ENCODE results near the gene MT3. TPM values are rescaled to one million over a fixed set of nuclear protein-coding genes. Genes with fewer than 3 reads are reported as not detected.

Gene MT3
- total and polyA plus RNA-seq, 2 of the 8 experiments (the other 6 are each of a cell fraction or from before 2014, with no cell fraction given), result 0.17 TPM; not detected in 1

- Histone ChIP-seq H3K9me3 (ENCODE audit: insufficient read depth in 2 of 2, low read depth in 1 of 2, low read length in 1 of 2) (no peaks in the 10 kb centered on the region), H4K91ac (replicated peaks; ENCODE audit: insufficient read length, low read length) (no peak overlapping the region), H3K4me1 (replicated peaks in 1 of 4; ENCODE audit: control insufficient read depth in 3 of 4, insufficient read depth in 4 of 4, low read length in 3 of 4) (no peaks in the 10 kb centered on the region), H4K8ac (ENCODE audit: extremely low read depth, insufficient read depth, low read length) (no peak overlapping the region), H4K5ac (ENCODE audit: insufficient read length, low read depth, low read length) (no peak overlapping the region), H3K23ac (ENCODE audit: insufficient read length) (no peak overlapping the region), H2AFZ (ENCODE audit: low read length) (no peak overlapping the region), H2AK5ac (ENCODE audit: low read depth, low read length) (no peak overlapping the region), H3K4me3 (ENCODE audit: extremely low read depth in 1 of 4, insufficient read depth in 2 of 4, low read depth in 3 of 4, low read length in 4 of 4) (no peak overlapping the region), H3K4ac (replicated peaks; ENCODE audit: insufficient read length, low read depth, low read length) (no peak overlapping the region), H3K14ac (ENCODE audit: insufficient read length) (no peak overlapping the region), H2BK5ac (ENCODE audit: low read depth, low read length) (no peak overlapping the region), H3K4me2 (ENCODE audit: insufficient read depth in 1 of 2, low read depth in 2 of 2, low read length in 2 of 2) (no peak overlapping the region), H3K36me3 (ENCODE audit: control insufficient read depth in 2 of 4, insufficient read depth in 4 of 4, low read length in 3 of 4) (no peaks in the 10 kb centered on the region), H3K9ac (replicated peaks in 1 of 4; ENCODE audit: extremely low read depth in 1 of 4, low read depth in 3 of 4, low read length in 3 of 4) (no peak overlapping the region), H4K20me1 (replicated peaks in 1 of 2; ENCODE audit: control insufficient read depth in 1 of 2, insufficient read depth in 2 of 2, low read length in 2 of 2) (no peaks in the 10 kb centered on the region), H3K18ac (ENCODE audit: extremely low read depth, low read length) (no peak overlapping the region), H2BK120ac (replicated peaks; ENCODE audit: low read depth, low read length) (no peak overlapping the region), H3K56ac (replicated peaks; ENCODE audit: insufficient read length, low read depth, low read length) (no peak overlapping the region), H3K79me1 (ENCODE audit: low read depth, low read length) (no peaks in the 10 kb centered on the region), H3K27ac (ENCODE audit: low read depth, low read length) (no peak overlapping the region), H3K23me2 (ENCODE audit: low read depth, low read length) (no peaks in the 10 kb centered on the region), H3K79me2 (ENCODE audit: control insufficient read depth in 1 of 2, insufficient read depth in 2 of 2, low read length in 2 of 2) (no peaks in the 10 kb centered on the region), H2BK12ac (ENCODE audit: low read depth, low read length) (no peak overlapping the region), H3K27me3 (replicated peaks in 1 of 4; ENCODE audit: control insufficient read depth in 3 of 4, extremely low read depth in 1 of 4, insufficient read depth in 3 of 4, low read length in 3 of 4) (no peaks in the 10 kb centered on the region; a peak in 1 of 7 replicates), H2BK15ac (ENCODE audit: low read length) (no peak overlapping the region), H2BK20ac (ENCODE audit: low read length) (no peak overlapping the region)
- 95% methylated on average over 4 of the region's 4 CpGs; no CpG with 5 or more reads in 1 of the 2 experiments for WGBS, 2 experiments (ENCODE audit: extremely low coverage in 1 of 2, insufficient coverage in 1 of 2, insufficient read length in 1 of 2, insufficient replicate concordance in 2 of 2, low coverage in 1 of 2, low lambda C conversion rate in 2 of 2, missing lambda C conversion rate in 1 of 2)
- FAIRE-seq (no peak), DNase-seq (ENCODE audit: low read depth in 1 of 2, low spot score in 2 of 2) (no peak)
- POLR2A ChIA-PET (ENCODE audit: partially characterized antibody), result interaction anchor here (1.2 kb wide), 1 partner anchor 8 kb away, joined by 4 read pairs; no protein-coding TSS in a partner anchor
- CTCF ChIA-PET (ENCODE audit: partially characterized antibody), result no interaction called here
- TF ChIP-seq POLR2AphosphoS5 (IDR thresholded peaks at IDR 0.05; ENCODE audit: low read depth, low read length), result no peak
- no peak for TF ChIP-seq NRF1 (IDR thresholded peaks at IDR 0.05; ENCODE audit: low read depth, low read length)
- TF ChIP-seq ATF2 (IDR thresholded peaks at IDR 0.05; ENCODE audit: low read length), result no peak
- TF ChIP-seq HDAC2 (IDR thresholded peaks at IDR 0.05; ENCODE audit: borderline replicate concordance in 1 of 2, low read depth in 2 of 2, low read length in 2 of 2), result no peak
- no peak for TF ChIP-seq YY1 (IDR thresholded peaks at IDR 0.05; ENCODE audit: low read depth, low read length)
- TF ChIP-seq EZH2 (IDR thresholded peaks at IDR 0.05; ENCODE audit: low read depth, low read length, severe bottlenecking), result no peak
Observed at GRCh38 chr16:56539656-56540055, 49.7 kb upstream of the MT3 start.

Measured in H1 (cell line).